Jurkat, Clone E6-1 (cell line): ENCODE measurements around the gene SYNPR.

Experiments used
- DNase-seq: peaks from one replicate; pipeline ENCODE4 v3.0.0-alpha.2; 2011; ENCODE audit warnings: low read depth, low spot score
- H3K4me3 ChIP-seq: 2 replicates; pipeline ENCODE4 v1.5.1; 2011; ENCODE audit warnings: mild to moderate bottlenecking, low read length, control low read depth, moderate library complexity

The SYNPR gene

DNA sequence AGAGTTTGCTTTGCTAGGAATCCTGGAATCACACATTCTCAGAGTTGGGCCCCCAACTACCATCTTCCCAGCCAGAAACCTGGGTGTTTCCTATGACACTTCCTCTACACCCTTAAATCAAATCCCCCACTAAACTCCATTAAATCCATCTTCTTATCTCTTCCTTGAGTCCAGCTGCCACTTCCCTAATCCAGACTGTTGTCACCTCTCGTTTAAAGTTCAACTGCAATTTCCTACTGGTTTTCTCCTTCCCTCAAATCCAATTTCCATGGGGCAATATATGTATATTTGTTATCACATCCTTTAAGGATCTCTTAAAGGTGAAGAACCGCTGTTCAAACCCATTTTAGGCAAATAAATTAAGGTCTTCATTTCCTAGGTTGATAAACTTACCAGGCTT, 300.8 kb downstream of the SYNPR start:
- H3K4me3 ChIP-seq = no peak overlapping the region
- DNase-seq = no peak

- DNase-seq = no peak
- H3K4me3 ChIP-seq = no peak overlapping the region
These were observed 302.0 kb downstream of the SYNPR start for GRCh38 chr3:63580151-63580550.

DNA sequence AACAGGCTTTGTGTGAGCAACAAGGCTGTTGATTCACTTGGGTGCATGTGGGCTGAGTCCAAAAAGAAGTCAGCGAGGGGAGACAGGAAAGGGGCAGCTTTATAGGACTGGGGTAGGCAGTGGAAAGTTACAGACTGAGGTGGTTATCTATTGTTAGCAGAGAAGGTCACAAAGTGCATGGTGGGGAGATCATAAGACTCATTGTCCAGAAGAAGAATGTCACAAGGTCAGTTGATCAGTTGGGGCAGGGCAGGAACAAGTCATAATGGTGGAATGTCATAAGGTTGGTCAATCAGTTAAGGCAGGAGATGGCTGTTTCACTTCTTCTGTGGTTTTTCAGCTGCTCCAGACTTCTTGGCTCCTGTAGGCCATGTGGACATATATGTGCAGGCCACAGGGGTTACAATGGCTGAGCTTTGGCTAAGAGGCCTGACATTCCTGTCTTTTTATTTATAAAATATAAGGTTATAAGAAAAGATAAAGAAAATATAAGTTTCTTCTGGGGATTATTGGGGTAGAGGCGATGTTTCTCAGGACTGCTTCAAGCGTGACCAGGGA, 304.9 kb downstream of the SYNPR start:
- DNase-seq = no peak
- no peak overlapping the region for H3K4me3 ChIP-seq

DNA sequence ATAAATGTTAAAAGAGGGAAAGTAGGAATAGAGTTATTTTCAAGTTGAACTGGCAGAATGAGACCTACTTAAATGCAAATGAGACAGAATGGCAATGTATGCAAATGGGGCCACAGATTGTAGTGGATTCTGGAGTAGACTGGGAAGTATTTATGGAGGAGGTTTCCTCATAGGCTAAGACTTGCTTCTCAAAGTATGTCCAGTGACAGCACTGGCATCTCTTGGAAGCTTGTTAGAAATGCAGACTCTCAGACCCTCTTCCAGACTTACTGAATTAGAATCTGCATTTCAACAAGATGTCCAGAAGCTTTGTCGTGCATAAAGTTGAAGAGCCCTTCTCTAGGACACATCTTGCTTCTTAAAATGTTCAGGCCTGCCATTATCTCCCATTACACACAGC, 306.6 kb downstream of the SYNPR start:
- no peak for DNase-seq
- H3K4me3 ChIP-seq = no peak overlapping the region

- DNase-seq = no peak
- H3K4me3 ChIP-seq = no peak overlapping the region
These were observed 307.8 kb downstream of the SYNPR start for GRCh38 chr3:63585927-63586326.

DNA sequence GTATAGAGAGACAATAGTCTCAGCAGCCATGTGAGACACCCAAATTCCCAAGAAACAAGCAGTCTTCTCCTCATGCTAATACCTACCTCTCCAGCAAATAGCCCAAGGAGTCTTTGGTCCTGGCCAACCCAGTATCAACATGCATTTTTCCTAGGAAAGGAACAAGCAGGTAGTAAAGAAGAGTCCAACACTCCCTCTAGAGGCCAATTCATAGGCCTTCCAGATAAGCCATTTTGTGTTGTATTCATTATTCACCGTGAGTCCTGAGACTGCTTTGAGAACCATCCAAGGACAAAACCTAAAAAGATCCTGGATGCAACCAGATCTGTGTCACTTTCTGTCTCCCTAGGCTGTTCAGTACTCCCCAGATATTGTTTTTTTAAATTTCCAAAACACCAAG, 310.8 kb downstream of the SYNPR start:
- no peak for DNase-seq
- H3K4me3 ChIP-seq = no peak overlapping the region

GRCh38 chr3:63593779-63594178, 315.7 kb downstream of the SYNPR start:
- no peak for DNase-seq
- no peak overlapping the region for H3K4me3 ChIP-seq

DNA sequence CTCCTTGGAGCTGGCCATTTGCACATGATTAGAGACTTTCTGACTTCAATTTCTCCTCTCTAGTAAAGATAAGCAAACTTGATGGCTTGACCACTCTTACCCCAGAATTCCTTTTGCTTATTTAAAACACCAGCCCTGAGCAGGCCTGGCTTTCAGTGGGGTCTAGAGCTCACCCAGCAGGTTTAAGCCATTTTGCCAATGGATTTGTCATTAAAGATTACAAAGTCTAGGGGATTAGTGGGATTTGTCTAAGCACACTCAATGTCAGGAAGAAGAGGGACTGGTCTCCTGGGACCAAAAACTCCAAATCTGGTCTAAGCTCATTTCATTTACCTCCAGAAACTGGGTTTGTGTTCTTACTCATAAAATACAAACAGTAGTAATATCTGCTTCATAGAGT, 317.1 kb downstream of the SYNPR start:
- no peak for DNase-seq

GRCh38 chr3:63597019-63597418, 318.9 kb downstream of the SYNPR start:
- H3K4me3 ChIP-seq = no peak overlapping the region
- no peak for DNase-seq

More for the DNA sequence above, 317.1 kb downstream of the SYNPR start:
- H3K4me3 ChIP-seq = no peak overlapping the region

DNA sequence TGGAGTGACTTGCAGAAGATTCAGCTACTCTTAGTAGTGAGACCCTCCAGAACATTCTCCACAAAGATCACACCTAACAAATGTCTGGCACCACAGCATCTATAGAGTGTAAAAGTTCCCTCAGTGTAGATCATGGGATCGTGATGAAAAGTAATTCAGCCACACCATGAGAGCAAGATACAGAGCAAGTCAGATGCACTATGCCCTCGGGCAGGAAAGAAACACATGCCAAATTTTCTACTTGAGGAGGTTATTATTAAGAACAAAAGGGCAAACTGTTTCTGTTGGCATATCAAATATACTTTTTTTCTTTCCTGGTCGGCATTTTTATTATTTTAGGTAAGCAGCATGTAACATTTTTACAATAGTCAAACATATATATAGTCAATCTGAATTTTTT, 329.6 kb downstream of the SYNPR start:
- no peak for DNase-seq
- H3K4me3 ChIP-seq = no peak overlapping the region

DNA sequence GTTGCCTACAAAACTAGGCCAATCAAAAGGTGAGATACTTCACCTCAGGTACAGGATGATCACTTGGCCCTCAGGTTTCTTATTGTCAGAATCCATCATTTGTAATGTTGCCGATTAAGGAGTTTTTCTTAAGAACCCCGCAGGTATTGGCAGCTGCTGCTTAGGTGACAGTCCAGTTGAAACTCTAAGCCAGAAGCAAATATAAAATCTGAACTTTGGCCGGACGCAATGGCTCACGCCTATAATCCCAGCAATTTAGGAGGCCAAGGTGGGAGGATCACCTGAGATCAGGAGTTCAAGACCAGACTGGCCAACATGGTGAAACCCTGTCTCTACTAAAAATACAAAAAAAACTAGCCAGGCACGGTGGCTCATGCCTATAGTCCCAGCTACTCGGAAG, 331.3 kb downstream of the SYNPR start:
- no peak overlapping the region for H3K4me3 ChIP-seq
- no peak for DNase-seq

DNA sequence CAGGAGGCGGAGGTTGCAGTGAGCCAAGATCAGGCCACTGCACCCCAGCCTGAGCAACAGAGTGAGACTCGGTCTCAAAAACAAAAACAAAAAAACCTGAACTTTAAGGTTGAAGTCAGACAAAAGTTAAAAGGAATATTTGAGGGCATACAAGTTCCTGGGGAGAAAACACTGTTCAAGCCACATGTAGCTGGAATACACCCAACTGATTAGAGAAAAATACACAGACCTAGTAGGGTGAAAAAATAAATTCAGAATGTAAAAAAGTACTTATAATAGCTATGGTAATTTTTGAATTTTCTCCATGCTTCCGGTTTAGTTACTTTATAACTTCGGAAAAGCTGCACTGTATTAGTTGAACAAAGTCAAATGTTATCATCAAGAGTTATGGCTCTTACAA, 331.7 kb downstream of the SYNPR start:
- no peak for DNase-seq
- no peak overlapping the region for H3K4me3 ChIP-seq

DNA sequence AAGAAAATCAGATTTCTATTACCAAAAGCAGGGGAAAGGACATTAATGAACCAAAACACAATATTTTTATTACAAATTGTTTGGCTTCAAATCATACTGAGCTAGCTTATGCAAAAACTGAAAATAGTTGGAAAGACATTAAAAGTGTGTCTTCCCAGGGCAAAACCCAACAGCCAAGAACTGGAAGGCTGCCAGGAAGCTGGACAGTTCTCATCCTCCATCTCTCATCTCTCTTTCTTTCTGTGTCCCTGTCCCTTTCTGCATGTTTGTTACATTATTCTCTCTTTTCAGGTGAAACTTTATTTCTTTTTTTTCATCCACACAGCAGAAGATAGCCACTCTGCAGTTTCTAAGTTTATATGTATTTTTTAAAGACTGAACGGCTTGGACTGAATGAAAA, 333.3 kb downstream of the SYNPR start:
- H3K4me3 ChIP-seq = no peak overlapping the region
- no peak for DNase-seq

DNA sequence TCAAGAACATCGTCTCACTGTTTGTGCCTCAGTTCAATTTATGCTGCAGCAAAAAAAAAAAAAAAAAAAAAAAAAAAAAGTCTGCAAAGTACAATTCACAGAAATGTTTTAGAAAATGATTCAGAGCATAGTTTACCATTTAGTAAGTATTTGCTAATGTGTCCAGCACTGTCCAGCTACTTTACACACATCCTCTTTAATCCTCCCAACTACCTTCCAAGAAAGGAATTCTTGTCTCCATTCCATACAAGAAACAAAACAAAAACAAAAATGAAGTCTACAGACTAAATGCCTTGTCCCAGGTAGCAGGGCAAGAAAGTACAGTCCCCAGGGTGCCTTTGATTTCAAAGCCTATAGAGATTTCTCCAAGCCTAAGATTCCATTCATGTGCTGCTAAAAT, 335.5 kb downstream of the SYNPR start:
- DNase-seq = no peak
- no peak overlapping the region for H3K4me3 ChIP-seq

- no peak for DNase-seq
- no peak overlapping the region for H3K4me3 ChIP-seq
These were observed 339.3 kb downstream of the SYNPR start for GRCh38 chr3:63617391-63617790.

- H3K4me3 ChIP-seq = no peak overlapping the region
- DNase-seq = no peak
These were observed 346.9 kb downstream of the SYNPR start for GRCh38 chr3:63624941-63625560.

GRCh38 chr3:63631670-63632069, 353.6 kb downstream of the SYNPR start:
- no peak overlapping the region for H3K4me3 ChIP-seq

GRCh38 chr3:63635186-63635585, 357.1 kb downstream of the SYNPR start:
- DNase-seq = no peak
- no peak overlapping the region for H3K4me3 ChIP-seq

More at GRCh38 chr3:63631670-63632069, 353.6 kb downstream of the SYNPR start:
- DNase-seq = no peak

GRCh38 chr3:63639806-63640205, 361.7 kb downstream of the SYNPR start:
- no peak overlapping the region for H3K4me3 ChIP-seq
- DNase-seq = no peak

- no peak for DNase-seq
These were observed 364.4 kb downstream of the SYNPR start for GRCh38 chr3:63642488-63642887.

GRCh38 chr3:63644212-63644797, 366.2 kb downstream of the SYNPR start:
- DNase-seq = no peak
- no peak overlapping the region for H3K4me3 ChIP-seq

More at GRCh38 chr3:63642488-63642887, 364.4 kb downstream of the SYNPR start:
- H3K4me3 ChIP-seq = no peak overlapping the region
